Activated CD4-positive, alpha-beta T cell treated with anti-CD3 and anti-CD28 coated beads, Interleukin-2, Interleukin-6, amounts not matched to agents 100 ng/mL and 50 ng/mL, durations not matched to agents 16 hours and 8 hours (primary cell): ENCODE data around the gene CFAP46.
A peak's percentile ranks its signal among the peaks of the same experiment; 100 is the strongest.
"Not testable (repeated sequence)": the region's sequence is repeated elsewhere in the genome, so short reads cannot be mapped to it uniquely, and the experiment has no call there.

ENCODE experiments used
- DNase-seq: peaks from one replicate; pipeline ENCODE4 v3.0.0-alpha.2; 2020

Gene CFAP46

DNA sequence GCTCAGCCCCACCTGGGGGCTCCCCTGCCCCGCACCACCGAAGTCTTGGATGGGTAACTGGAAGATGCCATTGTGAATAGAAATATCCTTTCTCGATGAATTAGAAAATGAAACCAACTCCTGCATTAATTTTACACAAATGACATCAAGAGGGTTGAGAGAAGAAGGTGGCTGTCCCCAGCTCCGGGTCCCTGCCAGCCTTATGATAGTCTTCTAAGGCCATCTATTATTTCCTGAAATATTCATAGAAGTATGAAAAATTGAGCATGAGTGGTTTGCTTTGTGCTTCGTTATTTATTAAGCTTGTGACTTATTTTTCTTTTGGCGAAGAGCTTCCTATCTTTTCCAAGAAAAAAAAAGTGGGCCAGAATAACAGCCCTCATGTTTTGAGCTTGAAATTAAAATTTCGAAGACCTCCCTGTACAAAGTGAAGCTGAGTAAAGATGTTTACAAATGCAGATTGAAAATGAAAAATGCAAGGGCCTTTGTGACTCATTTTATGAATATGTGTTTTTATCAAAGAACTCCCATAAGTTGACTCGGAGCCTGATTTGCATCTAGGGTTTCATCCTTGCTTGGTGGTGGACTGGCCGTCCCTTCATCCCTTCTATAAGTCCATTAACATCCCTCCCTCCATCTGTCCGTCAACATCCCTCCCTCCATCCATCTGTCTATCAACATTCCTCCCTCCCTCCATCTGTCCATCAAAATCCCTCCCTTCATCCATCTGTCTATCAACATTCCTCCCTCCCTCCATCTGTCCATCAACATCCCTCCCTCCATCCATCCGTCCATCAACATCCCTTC lies 20.5 kb upstream of the CFAP46 start:
- peak; percentile 35 for DNase-seq

DNA sequence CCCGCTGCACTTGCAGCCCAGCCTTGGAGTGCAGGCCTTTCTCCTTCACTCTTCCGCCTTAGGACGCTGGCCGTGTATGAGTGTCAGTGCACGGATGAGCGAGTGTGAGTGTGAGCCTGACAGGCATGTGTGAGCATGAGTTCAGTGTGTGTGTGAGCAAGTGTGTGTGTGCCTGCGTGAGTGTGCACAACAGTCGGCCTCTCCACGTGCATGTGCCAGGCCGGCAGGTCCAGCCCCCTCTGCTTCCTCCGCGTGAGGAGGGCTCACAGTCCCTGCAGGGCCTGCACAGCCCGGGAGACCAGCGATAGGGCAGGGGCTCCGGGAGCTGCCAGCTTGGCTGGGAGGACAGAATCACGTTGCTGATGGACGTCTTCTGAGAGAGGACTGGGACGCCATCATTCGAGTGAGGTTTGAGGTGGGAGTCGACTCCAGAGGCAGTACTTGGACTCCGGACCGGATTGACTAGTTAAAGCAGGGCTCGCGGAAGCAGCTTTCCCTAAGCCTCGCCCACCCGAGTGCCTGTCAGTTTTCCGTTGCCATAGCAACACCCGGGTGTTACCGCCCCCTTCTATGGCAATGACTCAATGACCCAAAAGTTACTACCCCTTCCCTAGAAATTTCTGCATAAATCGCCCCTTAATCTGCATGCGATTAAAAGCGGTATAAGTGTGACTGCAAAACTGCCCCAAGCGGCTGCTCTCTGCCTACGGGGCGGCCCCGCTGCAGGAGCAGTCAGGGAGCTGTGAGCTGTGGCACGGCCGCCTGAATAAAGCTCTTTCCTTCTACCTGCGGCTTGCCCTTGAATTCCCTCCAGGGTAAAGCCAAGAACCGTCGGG lies 19.6 kb upstream of the CFAP46 start:
- DNase-seq: peak; percentile 82

DNA sequence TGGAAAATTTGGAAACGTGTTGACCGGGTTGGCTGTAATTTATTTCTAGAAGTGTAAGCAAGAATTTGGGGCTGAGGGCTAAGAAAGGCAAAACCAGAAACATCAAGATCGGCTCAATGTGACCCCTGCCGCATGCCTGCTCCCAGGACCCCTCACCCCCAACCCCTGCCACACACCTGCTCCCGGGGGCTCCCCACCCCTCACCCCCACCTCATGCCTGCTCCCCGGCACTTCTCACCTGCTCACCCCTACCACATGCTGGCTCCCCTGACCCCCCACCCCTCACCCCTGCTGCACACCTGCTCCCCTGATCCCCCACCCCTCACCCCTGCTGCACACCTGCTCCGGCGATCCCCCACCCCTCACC lies 19.0 kb upstream of the CFAP46 start:
- no peak for DNase-seq

DNA sequence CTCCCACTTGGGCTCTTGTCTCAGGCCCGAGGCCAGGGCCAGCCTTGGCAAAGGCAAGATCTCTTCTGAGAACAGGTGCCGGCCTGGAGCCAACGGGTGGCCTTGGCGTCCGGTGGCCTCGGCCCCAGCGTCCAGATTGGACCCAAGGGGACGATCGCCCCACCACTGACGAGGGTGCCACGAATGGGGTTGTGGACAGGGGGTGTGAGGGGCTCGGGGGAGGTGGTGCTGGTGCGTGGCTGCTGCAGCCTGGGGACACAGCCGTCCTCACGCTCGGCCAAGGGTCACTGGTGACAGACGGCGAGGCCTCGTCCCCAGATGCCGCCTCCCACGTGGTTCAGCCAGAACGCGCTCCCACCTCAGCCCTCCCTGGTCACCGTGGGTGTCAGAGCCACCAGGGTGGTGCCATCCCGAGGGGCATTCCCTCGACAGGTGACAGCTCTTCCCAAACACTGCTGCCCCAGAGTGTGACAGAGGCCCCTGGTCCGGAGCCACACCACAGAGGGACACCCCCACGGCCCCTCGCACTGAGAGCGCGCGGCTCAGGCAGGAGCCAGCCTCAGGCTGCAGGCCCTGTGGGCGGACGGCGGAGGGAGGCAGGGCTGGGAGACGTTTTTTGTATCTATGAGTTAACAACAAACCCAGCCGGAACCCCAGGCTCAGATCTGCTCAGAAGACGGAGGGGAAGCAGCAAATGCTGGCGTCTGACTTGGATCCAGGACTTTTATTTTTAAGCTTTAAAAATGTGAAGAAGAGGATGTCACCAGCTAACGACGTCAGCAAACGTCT lies 18.5 kb upstream of the CFAP46 start:
- DNase-seq: no peak

DNA sequence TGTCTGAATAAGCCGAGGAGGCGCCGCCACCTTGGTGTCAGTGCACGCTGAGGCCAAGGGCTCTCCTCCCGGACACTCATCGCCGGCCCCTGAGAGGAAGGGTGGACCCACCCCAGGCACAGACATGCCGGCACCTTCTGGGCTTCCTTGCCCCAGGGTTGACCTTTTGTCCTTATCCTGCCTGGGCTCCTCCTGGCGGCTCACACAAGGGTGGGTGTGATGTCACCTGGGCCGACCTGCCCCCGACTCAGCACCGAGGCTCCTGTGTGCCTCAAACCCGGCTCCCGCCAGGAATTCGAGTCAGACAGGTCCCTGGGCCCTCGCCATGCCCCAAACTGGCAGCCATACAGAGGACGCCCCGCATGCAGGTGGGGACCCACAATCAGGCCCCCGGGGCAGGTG lies 17.7 kb upstream of the CFAP46 start:
- DNase-seq: no peak

DNA sequence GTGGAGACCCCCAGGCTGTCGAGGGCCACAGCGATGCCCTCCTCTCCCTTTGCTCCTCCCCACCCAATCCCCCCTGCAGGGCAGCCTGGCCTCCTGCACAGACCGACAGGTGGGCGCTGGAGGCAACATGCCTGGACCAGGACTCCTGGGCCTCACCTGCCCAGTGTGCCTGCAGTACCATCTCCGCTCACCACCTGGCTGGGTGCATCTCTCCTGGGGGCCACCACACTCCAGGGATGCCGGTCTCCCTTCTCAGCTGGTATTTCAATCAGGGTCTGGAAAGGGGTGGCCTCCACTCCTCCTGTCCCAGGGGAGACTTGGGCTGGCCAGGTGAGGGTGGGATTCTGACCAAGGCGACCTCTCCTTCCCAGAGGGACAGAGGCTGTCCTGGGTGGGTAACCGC lies 17.2 kb upstream of the CFAP46 start:
- DNase-seq: no peak

DNA sequence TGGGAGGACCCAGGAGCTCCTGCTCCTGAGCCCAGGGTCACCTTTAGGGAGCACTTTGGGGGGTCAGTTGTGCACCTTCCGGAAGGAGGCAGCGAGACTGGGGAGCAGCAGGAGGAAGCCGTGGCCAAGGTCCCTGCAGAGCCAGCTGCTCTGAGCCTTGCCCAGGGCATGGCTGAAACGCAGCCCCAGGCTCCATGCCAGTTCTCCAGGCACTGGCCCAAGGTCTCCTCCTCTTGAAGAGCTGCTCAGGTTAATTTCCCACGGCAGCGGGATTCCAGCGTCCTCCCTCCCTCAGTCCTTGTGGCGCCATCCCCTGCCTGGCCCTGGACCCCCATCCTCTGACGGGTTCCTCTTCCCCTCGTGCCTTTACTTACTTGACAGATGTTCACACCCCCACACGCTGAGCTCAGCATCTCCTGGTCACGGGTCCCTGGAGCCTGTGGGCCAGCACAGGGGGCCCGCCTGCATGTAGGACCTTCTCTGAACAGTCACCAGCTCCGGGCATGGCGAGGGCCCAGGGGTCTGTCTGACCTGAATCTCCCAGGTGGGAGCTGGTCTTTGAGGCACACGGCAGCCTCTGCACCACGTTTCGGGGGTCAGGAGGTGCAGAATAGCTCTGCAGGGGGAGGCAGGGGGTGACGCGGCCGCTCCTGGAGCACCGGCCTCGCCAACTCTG lies 16.7 kb upstream of the CFAP46 start:
- DNase-seq: no peak

DNA sequence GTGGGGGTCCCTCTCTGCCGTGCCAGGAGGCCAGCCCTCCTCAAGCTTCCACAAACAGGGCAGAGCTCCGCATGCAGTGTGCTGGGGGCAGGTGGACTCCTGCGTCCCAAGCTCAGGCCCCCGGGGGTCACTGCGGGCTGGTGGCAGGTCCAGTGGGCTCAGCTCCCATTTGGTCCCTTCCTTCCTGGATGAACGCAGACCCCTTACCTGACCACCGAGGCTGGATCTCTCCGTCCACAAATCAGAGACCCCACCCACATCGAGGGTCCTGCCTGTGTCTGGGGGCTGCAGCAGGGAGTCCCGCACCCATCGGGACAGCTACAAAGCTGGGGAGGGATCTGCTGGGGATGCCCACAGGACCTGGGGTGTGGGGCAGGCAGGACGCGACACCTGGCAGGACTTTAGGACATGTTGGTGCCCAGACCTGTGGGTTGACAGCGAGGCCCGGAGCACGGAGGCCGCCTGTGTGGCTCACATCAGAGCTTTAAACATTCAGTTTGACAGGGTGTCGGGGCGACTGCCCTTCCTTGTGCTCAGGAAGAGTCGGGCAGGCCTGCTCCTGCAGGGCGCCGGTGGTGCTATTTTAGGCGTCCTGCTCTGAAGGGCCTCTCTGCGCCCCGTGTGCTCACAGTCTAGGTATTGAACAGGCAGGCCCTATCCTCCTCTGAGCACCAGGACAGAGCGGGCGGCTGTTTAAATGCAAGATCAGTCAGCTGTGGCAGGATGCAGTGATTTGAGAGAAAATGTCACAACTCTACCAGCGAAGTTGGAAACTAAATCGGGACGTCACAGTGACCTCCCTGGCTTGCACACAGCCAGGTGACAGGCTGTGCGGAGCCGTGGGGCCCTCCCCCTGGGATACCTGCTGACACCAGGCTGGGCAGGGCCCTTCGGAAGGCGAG lies 15.9 kb upstream of the CFAP46 start:
- DNase-seq: no peak

DNA sequence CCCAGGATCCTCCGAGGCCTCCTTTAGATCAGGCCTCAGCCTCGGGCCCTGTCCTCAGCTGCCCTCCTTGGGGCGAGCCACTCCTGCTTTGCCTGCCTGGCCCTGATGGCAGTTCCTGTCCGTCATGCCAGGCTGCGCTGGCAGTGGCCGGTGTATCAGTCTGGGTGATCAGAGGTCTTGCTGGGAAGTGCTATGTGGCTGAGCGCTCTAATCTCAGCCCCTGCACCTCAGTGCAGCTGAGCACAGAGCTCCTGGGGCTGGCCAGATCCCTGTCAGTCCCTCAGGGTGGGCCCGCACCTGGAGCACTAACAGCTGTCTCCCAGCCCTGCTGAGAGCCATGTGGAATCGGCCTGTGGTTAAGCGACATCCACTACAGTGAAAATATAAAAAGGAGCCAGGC lies 14.8 kb upstream of the CFAP46 start:
- no peak for DNase-seq

DNA sequence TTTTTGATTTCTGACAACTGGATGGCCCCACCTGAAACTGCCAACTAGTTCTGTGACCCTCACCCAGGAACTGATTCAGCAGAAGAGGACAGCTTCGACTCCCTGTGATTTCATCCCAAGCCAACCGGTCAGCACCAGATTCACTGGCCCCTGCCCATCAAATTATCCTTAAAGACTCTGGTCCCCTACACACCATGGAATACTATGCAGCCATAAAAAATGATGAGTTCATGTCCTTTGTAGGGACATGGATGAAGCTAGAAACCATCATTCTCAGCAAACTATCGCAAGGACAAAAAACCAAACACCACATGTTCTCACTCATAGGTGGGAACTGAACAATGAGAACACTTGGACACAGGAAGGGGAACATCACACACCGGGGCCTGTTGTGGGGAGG lies 13.9 kb upstream of the CFAP46 start:
- DNase-seq: not testable (repeated sequence)

DNA sequence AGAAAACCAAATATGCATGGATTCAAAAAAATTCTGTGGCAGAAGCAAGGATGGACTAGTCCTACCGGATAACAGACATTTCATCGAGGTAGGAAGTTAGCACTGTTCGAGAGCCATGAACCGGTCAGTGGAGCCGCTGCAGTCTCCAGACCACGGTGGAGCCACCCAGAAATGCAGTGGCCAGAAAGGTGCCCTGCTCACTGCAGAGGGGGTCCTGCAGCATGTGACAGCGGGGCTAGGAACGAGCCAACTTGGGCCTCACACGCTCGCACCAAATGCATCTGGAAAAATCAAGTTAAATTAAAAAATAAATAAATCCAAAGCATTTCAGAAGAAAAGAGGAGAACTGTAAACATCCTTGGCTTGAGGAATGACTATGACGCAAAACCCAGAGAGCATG lies 13.1 kb upstream of the CFAP46 start:
- no peak for DNase-seq

DNA sequence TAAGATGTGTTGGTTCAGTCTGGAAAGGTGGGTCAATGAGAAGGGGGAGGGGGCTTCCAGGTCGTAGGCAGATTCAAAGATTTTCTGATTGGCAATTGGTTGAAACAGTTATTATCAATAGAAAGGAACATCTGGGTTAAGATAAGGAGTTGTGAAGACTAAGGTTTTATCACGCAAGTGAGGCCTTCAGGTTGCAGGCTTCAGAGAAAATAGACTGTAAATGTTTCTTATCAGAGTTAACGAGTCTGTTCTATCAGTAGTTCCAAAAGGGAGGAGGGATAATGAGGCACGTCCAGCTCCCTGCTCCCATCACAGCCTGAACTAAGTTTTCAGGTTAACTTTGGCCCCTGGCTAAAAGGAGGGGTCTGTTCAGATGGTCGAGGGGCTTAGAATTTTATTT lies 11.1 kb upstream of the CFAP46 start:
- no peak for DNase-seq

DNA sequence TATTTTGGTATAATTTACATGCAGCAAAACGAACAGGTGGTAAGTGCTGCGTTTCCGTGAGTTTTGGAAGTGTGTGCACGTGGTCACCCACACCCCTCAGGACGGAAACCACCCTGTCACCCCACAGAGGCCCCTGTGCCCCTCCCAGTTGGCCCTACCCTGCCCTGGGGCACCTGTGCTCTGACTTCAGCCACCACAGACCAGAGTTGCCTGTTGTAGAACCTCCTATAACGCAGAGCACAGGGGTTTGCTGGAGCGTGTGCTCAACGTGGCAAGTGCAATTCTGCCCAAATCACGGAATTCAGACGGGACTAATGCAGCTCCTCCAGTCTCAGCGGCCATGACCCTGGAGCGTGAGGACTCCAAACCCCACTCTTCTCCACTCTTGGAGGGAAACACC lies 9.6 kb upstream of the CFAP46 start:
- no peak for DNase-seq

DNA sequence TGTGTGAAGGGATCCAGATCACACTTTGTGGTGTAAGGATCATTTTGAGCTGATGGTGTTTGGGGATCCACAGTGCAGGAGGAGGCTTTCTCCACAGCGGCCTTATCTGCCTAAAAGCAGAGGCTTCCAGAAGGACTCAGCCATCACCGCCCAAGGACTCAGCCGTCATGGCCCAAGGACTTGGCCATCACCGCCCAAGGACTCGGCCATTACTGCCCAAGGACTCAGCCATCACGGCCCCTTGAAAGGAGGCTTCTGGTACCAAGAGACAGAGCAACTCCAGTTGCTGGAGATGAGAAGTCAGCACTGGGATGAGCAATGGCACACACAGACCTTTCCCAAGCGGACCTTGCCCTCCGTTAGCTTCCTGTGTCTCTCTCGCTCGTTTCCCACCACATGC lies 6.0 kb upstream of the CFAP46 start:
- DNase-seq: no peak

DNA sequence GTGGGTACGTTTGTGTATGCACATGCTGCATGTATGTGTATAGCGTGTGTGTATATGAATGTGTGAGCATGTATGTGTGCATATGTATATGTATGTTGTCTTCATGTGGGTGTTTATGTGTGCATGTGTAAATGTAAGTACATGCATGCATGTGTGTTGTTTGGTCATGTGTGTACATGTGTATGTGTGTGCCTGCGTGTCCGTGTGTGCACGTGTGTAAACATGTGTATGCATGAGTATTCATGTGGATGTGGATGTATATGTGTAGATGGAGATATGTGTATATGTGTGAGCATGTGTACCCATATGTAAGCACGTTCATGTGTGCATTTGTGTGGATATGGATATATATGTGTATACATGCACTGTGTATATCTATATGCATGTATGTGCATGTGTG lies 5.5 kb upstream of the CFAP46 start:
- DNase-seq: no peak

DNA sequence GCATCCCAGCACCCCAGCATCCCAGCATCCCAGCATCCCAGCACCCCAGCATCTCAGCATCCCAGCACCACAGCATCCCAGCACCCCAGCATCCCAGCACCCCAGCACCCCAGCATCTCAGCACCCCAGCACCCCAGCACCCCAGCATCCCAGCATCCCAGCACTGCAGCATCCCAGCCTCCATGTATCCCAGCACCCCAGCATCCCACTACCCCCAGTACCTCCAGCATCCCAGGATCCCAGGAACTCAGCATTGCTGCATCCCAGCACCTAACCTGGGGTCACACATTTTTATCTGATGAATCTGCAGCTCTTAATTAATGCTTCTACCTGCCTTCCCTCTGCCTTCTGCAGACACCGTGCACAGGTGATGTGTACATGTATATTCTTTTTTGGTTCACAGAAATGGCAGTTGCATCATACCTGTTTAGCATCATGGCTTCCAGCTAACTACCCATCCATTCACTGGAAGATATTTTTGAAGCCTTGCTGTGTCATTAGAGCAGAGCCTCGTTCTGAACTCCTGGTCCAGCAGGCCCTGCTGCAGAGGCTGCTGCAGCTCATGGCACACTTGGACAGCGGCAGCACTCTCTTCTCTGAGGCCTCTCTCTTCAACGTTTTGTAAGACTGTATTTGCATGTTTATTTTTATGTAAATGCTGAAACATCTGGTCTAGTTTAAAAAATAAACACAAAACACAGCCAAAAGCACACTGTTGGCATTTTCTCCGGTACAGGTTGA lies 4.6 kb upstream of the CFAP46 start:
- DNase-seq: no peak

DNA sequence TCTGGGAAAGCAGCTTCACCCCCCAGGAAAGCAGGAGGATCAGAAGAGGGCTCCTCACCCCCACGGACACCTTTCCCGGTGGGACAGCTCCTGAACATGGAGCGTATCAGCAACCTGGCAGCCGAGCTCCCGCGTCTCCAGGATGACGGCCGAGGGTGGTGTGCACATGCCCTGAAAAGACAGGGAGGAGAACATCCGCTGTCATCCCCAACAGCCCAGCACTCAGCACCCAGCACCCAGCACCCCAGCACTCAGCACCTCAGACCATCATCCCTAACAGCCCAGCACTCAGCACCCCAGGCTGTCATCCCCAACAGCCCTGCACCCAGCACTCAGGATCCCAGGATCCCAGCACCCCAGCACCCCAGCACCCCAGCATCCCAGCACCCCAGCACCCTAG lies 3.9 kb upstream of the CFAP46 start:
- no peak for DNase-seq

DNA sequence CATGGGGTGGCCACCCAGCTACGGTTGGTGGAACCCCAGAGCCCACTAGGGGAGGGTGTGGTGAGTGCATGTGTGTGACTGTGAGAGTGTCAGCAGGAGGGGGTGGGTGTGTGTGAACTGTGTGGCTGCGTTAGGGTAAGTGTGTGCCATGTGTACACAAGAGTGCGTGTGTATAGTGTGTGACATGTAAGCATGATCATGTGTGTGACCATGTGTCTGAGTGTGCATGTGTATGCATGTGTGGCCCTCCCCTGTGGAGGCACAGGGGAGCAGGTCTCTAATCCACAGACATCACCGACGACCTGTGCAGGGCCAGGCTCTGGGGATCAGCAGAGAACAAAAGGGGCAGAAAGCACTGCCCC lies 3.5 kb upstream of the CFAP46 start:
- no peak for DNase-seq

DNA sequence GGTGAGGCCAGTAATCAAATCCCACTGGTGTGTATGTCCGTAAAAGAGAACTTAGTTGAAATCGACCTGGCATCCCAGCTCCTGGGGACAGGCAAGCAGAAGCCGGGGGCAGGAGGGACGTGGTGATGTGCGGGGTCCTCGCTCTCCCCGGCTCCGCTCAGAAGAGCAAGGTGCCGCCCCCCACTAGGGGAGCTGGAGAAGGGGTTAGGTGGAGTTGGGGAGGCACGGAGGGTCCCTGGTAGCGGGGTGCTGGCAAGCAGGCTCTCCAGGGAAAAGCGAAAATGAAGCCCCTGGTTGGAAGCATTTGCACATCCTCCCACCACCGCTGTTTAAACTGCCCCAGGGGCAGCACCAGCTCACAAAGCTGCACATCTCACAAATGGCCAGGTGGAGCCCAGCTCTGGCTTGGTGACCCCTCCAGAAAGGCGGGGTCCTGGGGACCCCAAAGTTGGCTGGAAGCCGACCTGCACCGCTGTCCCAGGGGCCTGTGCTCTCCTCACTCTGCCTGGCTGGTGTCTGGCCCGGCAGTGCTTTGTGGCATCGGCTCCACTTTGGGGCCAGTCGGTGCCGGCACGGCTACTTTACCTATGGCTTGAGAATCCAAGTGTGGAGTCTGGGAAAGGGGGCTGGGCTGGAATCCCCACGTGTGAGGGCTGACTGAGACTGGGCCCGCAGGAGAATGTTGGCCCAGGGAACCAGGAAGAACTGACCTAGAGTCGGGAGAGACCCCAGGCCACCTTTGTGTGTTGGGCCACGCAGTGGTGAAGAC lies 2.9 kb upstream of the CFAP46 start:
- DNase-seq: no peak

DNA sequence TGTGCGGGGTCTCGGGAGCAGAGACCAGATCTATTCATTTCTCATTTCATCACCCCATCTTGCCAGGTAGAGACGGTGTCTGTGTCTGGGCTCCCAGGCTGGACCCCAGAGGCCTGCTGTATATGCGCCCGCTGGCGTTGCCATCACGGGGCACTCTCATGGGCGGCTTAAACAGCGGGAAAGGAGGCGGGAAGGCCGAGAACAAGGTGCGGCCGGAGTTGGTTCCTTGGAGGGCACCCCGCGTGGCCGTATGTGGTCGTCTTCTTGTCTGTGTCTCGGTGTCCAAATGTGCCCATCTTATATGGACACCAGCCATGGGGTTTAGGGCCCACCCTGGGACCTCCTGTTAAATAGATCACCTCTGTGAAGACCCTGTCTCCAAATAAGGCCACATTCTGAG lies 2.1 kb upstream of the CFAP46 start:
- no peak for DNase-seq
